Osteocyte (in vitro differentiated cells): ENCODE data around the gene RGS7. TPM values are rescaled to one million over a fixed set of nuclear protein-coding genes. Genes with fewer than 3 reads are reported as not detected.

Source experiments
- DNase-seq: peaks from one replicate; pipeline ENCODE4 v3.0.0; 2021; ENCODE audit warnings: mixed read lengths; ENCODE audit not compliant: unreplicated experiment; ENCODE audit errors: extremely low spot score
- H3K27ac Mint-ChIP-seq: one replicate; pipeline ENCODE4 v1.8.0; 2021; ENCODE audit warnings: mild to moderate bottlenecking, mixed read lengths; ENCODE audit not compliant: unreplicated experiment
- H3K27me3 Mint-ChIP-seq: one replicate; pipeline ENCODE4 v1.8.0; 2021; ENCODE audit warnings: mixed read lengths; ENCODE audit not compliant: unreplicated experiment
- H3K36me3 Mint-ChIP-seq: one replicate; pipeline ENCODE4 v1.8.0; 2021; ENCODE audit warnings: mixed read lengths; ENCODE audit not compliant: unreplicated experiment
- H3K4me1 Mint-ChIP-seq: one replicate; pipeline ENCODE4 v1.8.0; 2021; ENCODE audit warnings: mixed read lengths; ENCODE audit not compliant: unreplicated experiment
- H3K4me3 Mint-ChIP-seq: one replicate; pipeline ENCODE4 v1.8.0; 2021; ENCODE audit warnings: mild to moderate bottlenecking, moderate library complexity, mixed read lengths; ENCODE audit not compliant: unreplicated experiment
- H3K9me3 Mint-ChIP-seq: one replicate; pipeline ENCODE4 v1.8.0; 2021; ENCODE audit warnings: mixed read lengths; ENCODE audit not compliant: unreplicated experiment
- CTCF ChIP-seq: fragments of 200-600 bp; sonication (generic); IDR thresholded peaks from 2 replicates; pipeline ENCODE4 v1.5.0; 2021; ENCODE audit warnings: antibody characterized with exemption, mild to moderate bottlenecking, moderate library complexity
- long read RNA-seq: library from polyadenylated mRNA; unstranded; transcript quantifications from one replicate; pipeline ENCODE4 v2.0.0, GENCODE V29; 2021
- total RNA-seq: library from RNA; stranded (reverse); gene quantifications from 2 replicates; pipeline ENCODE4 v1.2.1, GENCODE V29; 2021

Gene RGS7
- total RNA-seq = 10.8 and 10.9 TPM in 2 replicates
- long read RNA-seq, partial matches to known transcripts = 7 of 11 reads
- long read RNA-seq, other reads (novel, unspliced or antisense) = 4 of 11 reads

- Mint-ChIP-seq H3K36me3 (no peaks in the 10 kb centered on the region), H3K4me3 (peak within 1 kb of the TSS; percentile 87), H3K4me1 (peaks cover 42% of the 10 kb centered on the region), H3K27me3 (no peaks in the 10 kb centered on the region), H3K9me3 (no peaks in the 10 kb centered on the region), H3K27ac (peak within 1 kb of the TSS; percentile 80)
- DNase-seq = peak; percentile 94
- TF ChIP-seq CTCF = no peak
These were observed at the start of gene RGS7 for GRCh38 chr1:241356519-241357365. Gene RGS7 (minus strand): TSS chr1:241357205.

GRCh38 chr1:241406421-241406820 is 49.4 kb upstream of the RGS7 start:
- no peak overlapping the region for H3K27ac Mint-ChIP-seq
- H3K4me1 Mint-ChIP-seq = peaks cover 10% of the 10 kb centered on the region
- H3K9me3 Mint-ChIP-seq = no peaks in the 10 kb centered on the region
- H3K27me3 Mint-ChIP-seq = no peaks in the 10 kb centered on the region
- TF ChIP-seq CTCF = no peak
- H3K4me3 Mint-ChIP-seq = no peak overlapping the region
- DNase-seq = no peak
- no peaks in the 10 kb centered on the region for H3K36me3 Mint-ChIP-seq

GRCh38 chr1:241401156-241401555 is 44.2 kb upstream of the RGS7 start:
- H3K27me3 Mint-ChIP-seq = no peaks in the 10 kb centered on the region
- no peak for DNase-seq
- no peaks in the 10 kb centered on the region for H3K36me3 Mint-ChIP-seq
- H3K4me1 Mint-ChIP-seq = peaks cover 23% of the 10 kb centered on the region
- no peak overlapping the region for H3K4me3 Mint-ChIP-seq
- no peak for TF ChIP-seq CTCF
- no peaks in the 10 kb centered on the region for H3K9me3 Mint-ChIP-seq
- H3K27ac Mint-ChIP-seq = no peak overlapping the region

GRCh38 chr1:241396747-241397681 is 40.0 kb upstream of the RGS7 start:
- Mint-ChIP-seq H3K4me1 (peaks cover 32% of the 10 kb centered on the region), H3K36me3 (no peaks in the 10 kb centered on the region), H3K27ac (peak overlapping the region; percentile 81), H3K4me3 (no peak overlapping the region), H3K9me3 (no peaks in the 10 kb centered on the region), H3K27me3 (no peaks in the 10 kb centered on the region)
- no peak for TF ChIP-seq CTCF
- DNase-seq = no peak
